HEK293 (cell line): Measurements from ENCODE around the gene LYSMD3.
A peak's percentile ranks its signal among the peaks of the same experiment; 100 is the strongest.

ENCODE experiments used
- CTCF ChIA-PET: fragments of 350-600 bp; formaldehyde crosslinking; extraction: SDS; loops from one replicate; lab custom pipeline; 2021; ENCODE audit warnings: antibody characterized with exemption; lab: Yijun Ruan, JAX
- POLR2A ChIA-PET: fragments of 300-600 bp; formaldehyde crosslinking; extraction: SDS; loops from one replicate; lab custom pipeline; 2020; ENCODE audit warnings: antibody characterized with exemption, inconsistent platforms; lab: Yijun Ruan, JAX
- H3K27ac ChIP-seq: fragments of 200-500 bp; sonication (Bioruptor generic); 2 replicates; pipeline ENCODE4 v1.5.1; 2014; ENCODE audit warnings: low read depth, low read length, control low read depth, inconsistent platforms; ENCODE audit errors: extremely low read depth
- H3K36me3 ChIP-seq, 2 experiments: fragments of 200-500 bp in 1 of 2; sonication (Bioruptor generic) in 1 of 2; 1 replicate in 1 of 2; 2 replicates in 1 of 2; pipeline ENCODE4 v1.5.1; 2014 to 2017; ENCODE audit warnings: inconsistent platforms in 2 of 2, low read length in 2 of 2; ENCODE audit not compliant: control insufficient read depth in 2 of 2, insufficient read depth in 1 of 2
- H3K4me1 ChIP-seq: fragments of 200-500 bp; sonication (Bioruptor generic); 2 replicates; pipeline ENCODE4 v1.5.1; 2014; ENCODE audit warnings: mild to moderate bottlenecking, low read length, inconsistent platforms; ENCODE audit not compliant: control insufficient read depth, insufficient read depth
- H3K4me3 ChIP-seq: 2 replicates; pipeline ENCODE4 v1.5.1; 2011; ENCODE audit warnings: low read depth, mild to moderate bottlenecking, control low read depth, low read length, moderate library complexity
- H3K9me3 ChIP-seq: fragments of 200-500 bp; sonication (Bioruptor generic); 2 replicates; pipeline ENCODE4 v1.5.1; 2014; ENCODE audit warnings: low read depth, low read length, inconsistent platforms; ENCODE audit not compliant: control insufficient read depth, insufficient read depth
- PRDM1 ChIP-seq: fragments of 450-650 bp; formaldehyde crosslinking; IDR thresholded peaks from 2 replicates; pipeline ENCODE4; 2016; ENCODE audit warnings: missing biosample characterization, missing genetic modification characterization
- PRDM10 ChIP-seq: fragments of 450-650 bp; formaldehyde crosslinking; IDR thresholded peaks from 2 replicates; pipeline ENCODE4 v1.5.1; 2016; ENCODE audit warnings: missing biosample characterization, missing genetic modification characterization
- REST ChIP-seq: fragments of 450-650 bp; formaldehyde crosslinking; IDR thresholded peaks from 2 replicates; pipeline ENCODE4 v1.5.1; 2016; ENCODE audit warnings: missing biosample characterization, missing genetic modification characterization
- SALL2 ChIP-seq: fragments of 450-650 bp; formaldehyde crosslinking; IDR thresholded peaks from 2 replicates; pipeline ENCODE4 v1.5.0; 2017; ENCODE audit warnings: missing biosample characterization, mild to moderate bottlenecking, missing genetic modification characterization, borderline replicate concordance
- SCRT1 ChIP-seq: fragments of 450-650 bp; formaldehyde crosslinking; IDR thresholded peaks from 2 replicates; pipeline ENCODE4 v1.5.1; 2016; ENCODE audit warnings: missing biosample characterization, missing genetic modification characterization, borderline replicate concordance
- SP3 ChIP-seq: fragments of 450-650 bp; formaldehyde crosslinking; IDR thresholded peaks from 2 replicates; pipeline ENCODE4 v1.5.1; 2016; ENCODE audit warnings: missing biosample characterization, missing genetic modification characterization
- ZBTB17 ChIP-seq: fragments of 450-650 bp; formaldehyde crosslinking; IDR thresholded peaks from 2 replicates; pipeline ENCODE4 v1.5.1; 2016; ENCODE audit warnings: missing biosample characterization, missing genetic modification characterization
- ZBTB20 ChIP-seq: fragments of 450-650 bp; formaldehyde crosslinking; IDR thresholded peaks from 2 replicates; pipeline ENCODE4 v1.5.1; 2016; ENCODE audit warnings: missing biosample characterization, missing genetic modification characterization
- ZBTB26 ChIP-seq: fragments of 450-650 bp; formaldehyde crosslinking; optimal IDR thresholded peaks from 2 replicates; pipeline ENCODE3; 2016; ENCODE audit warnings: missing biosample characterization, mild to moderate bottlenecking, missing genetic modification characterization
- ZNF433 ChIP-seq: fragments of 450-650 bp; formaldehyde crosslinking; IDR thresholded peaks from 2 replicates; pipeline ENCODE4 v1.5.1; 2016; ENCODE audit warnings: missing biosample characterization, missing genetic modification characterization, low read depth
- ZNF513 ChIP-seq: fragments of 450-650 bp; IDR thresholded peaks from 2 replicates; pipeline ENCODE4 v1.5.1; 2018; ENCODE audit warnings: missing biosample characterization, missing genetic modification characterization
- ZNF521 ChIP-seq: fragments of 450-650 bp; formaldehyde crosslinking; IDR thresholded peaks from 2 replicates; pipeline ENCODE4 v1.5.1; 2017; ENCODE audit warnings: missing biosample characterization, mild to moderate bottlenecking, missing genetic modification characterization
- ZNF530 ChIP-seq: fragments of 450-650 bp; formaldehyde crosslinking; IDR thresholded peaks from 2 replicates; pipeline ENCODE4 v1.5.1; 2016; ENCODE audit warnings: low read depth, missing biosample characterization, missing genetic modification characterization
- ZNF664 ChIP-seq: fragments of 450-650 bp; formaldehyde crosslinking; IDR thresholded peaks from 2 replicates; pipeline ENCODE4 v1.5.1; 2016; ENCODE audit warnings: missing biosample characterization, missing genetic modification characterization
- ZNF670 ChIP-seq: fragments of 450-650 bp; formaldehyde crosslinking; IDR thresholded peaks from 2 replicates; pipeline ENCODE4 v1.5.1; 2016; ENCODE audit warnings: missing biosample characterization, missing genetic modification characterization, low read depth
- ZSCAN4 ChIP-seq: fragments of 450-650 bp; formaldehyde crosslinking; IDR thresholded peaks from 2 replicates; pipeline ENCODE4 v1.5.1; 2017; ENCODE audit warnings: missing biosample characterization, missing genetic modification characterization

Gene LYSMD3

GRCh38 chr5:90533794-90534193, 4.4 kb upstream of the LYSMD3 start:
- Histone ChIP-seq H3K9me3 (no peaks in the 10 kb centered on the region), H3K4me3 (no peak overlapping the region), H3K36me3 (no peaks in the 10 kb centered on the region), H3K27ac (no peak overlapping the region), H3K4me1 (peaks cover 9% of the 10 kb centered on the region; the same call in 1 of the 2 replicates)
- CTCF ChIA-PET: interaction anchor here (0.7 to 1.3 kb wide), 3 partner anchors 10 to 94 kb away, joined by 3 to 6 read pairs (median 4); no protein-coding TSS in a partner anchor
- POLR2A ChIA-PET: no interaction called here
- TF ChIP-seq ZBTB17 (tag by site-specific recombination) (peak; percentile 99), SCRT1 (no peak), SALL2 (tag by site-specific recombination) (no peak), ZNF513 (no peak)
- TF ChIP-seq, all 188 proteins: peak for 1

- Histone ChIP-seq H3K4me3 (no peak overlapping the region), H3K27ac (no peak overlapping the region; the same call in 1 of the 2 replicates), H3K9me3 (no peaks in the 10 kb centered on the region), H3K4me1 (peaks cover 9% of the 10 kb centered on the region; the same call in 1 of the 2 replicates), H3K36me3 (no peaks in the 10 kb centered on the region)
- TF ChIP-seq ZSCAN4 (tag by site-specific recombination): no peak
- 0 out of 2 replicates have a peak, but pooled peaks have one; percentile 16 for TF ChIP-seq ZBTB20 (tag by site-specific recombination)
- no peak for TF ChIP-seq PRDM10 (tag by site-specific recombination)
- no peak for TF ChIP-seq ZNF664
- TF ChIP-seq PRDM1 (tag by site-specific recombination): no peak
- ChIA-PET CTCF (interaction anchor here (0.6 to 2.5 kb wide), 26 partner anchors 12 to 1583 kb away, joined by 3 to 20 read pairs (median 4); no protein-coding TSS in a partner anchor), POLR2A (interaction anchor here (1.6 to 2.1 kb wide), 2 partner anchors 57 to 121 kb away, joined by 5 to 12 read pairs; partner anchors contain the start of genes CETN3, MBLAC2 and POLR3G)
Measured at GRCh38 chr5:90530736-90531487, 1.5 kb upstream of the LYSMD3 start.

- H3K27ac ChIP-seq: peak overlapping the region; percentile 87
- no peaks in the 10 kb centered on the region for H3K9me3 ChIP-seq
- peaks cover 0 to 2% of the 10 kb centered on the region in 2 experiments; a peak in 1 of 3 replicates for H3K36me3 ChIP-seq
- POLR2A ChIA-PET: interaction anchor here (1.6 to 2.1 kb wide), 3 partner anchors 17 to 120 kb away, joined by 5 to 12 read pairs (median 6); partner anchors contain the start of genes CETN3, MBLAC2 and POLR3G
- peak overlapping the region; percentile 95 for H3K4me3 ChIP-seq
- H3K4me1 ChIP-seq: peaks cover 4% of the 10 kb centered on the region; the same call in 1 of the 2 replicates
- CTCF ChIA-PET: interaction anchor here (0.6 to 2.5 kb wide), 27 partner anchors 11 to 1582 kb away, joined by 3 to 20 read pairs (median 4); no protein-coding TSS in a partner anchor
- TF ChIP-seq ZNF521 (no peak), SP3 (tag by site-specific recombination) (no peak), ZBTB26 (tag by site-specific recombination) (no peak), REST (tag by site-specific recombination) (no peak), ZNF670 (tag by site-specific recombination) (no peak), ZNF433 (no peak), ZNF530 (tag by site-specific recombination) (no peak)
Measured at GRCh38 chr5:90529939-90530677, 724 bp upstream of the LYSMD3 start.
